ENCODE measurements around the gene PCDHGA9.
A peak's percentile ranks its signal among the peaks of the same experiment; 100 is the strongest.
"Not testable (repeated sequence)": the region's sequence is repeated elsewhere in the genome, so short reads cannot be mapped to it uniquely, and the experiment has no call there.

The PCDHGA9 gene

DNA sequence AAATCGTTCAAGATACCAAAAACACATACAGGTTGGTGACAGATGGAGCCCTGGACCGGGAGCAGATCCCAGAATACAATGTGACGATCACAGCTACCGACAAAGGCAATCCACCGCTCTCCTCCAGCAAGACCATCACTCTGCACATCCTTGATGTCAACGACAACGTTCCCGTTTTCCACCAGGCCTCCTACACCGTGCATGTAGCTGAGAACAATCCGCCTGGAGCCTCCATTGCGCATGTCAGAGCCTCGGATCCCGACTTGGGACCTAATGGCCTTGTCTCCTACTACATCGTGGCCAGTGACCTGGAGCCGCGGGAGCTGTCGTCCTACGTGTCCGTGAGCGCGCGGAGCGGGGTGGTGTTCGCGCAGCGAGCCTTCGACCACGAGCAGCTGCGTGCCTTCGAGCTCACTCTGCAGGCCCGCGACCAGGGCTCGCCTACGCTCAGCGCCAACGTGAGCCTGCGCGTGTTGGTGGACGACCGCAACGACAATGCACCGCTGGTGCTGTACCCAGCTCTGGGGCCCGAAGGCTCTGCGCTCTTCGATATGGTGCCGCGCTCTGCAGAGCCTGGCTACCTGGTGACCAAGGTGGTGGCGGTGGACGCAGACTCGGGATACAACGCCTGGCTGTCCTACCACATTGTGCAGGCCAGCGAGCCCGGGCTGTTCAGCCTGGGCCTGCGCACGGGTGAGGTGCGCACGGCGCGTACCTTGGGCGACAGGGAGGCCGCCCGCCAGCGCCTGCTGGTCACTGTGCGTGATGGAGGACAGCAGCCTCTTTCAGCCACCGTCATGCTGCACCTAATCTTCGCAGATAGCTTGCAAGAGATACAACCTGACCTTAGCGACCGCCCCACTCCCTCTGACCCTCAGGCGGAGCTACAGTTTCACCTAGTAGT is 30.8 kb upstream of the PCDHGA9 start:
- ATAC-seq (ENCODE audit: low read depth) (no peak), DNase-seq (ENCODE audit: low spot score in 2 of 2) (no peak)
- Mint-ChIP-seq H3K4me1 (peaks cover 2% of the 10 kb centered on the region), H3K4me3 (no peak overlapping the region), H3K27ac (no peak overlapping the region), H3K9me3 (peaks cover 8% of the 10 kb centered on the region), H3K27me3 (peaks cover 10% of the 10 kb centered on the region), H3K36me3 (peaks cover 3% of the 10 kb centered on the region)

GRCh38 chr5:141373673-141374317 is 28.8 kb upstream of the PCDHGA9 start, which contains the start of gene PCDHGA6:
Gene PCDHGA6 (plus strand): TSS chr5:141373891. CDS start chr5:141374084, 193 bp downstream.
- DNase-seq (ENCODE audit: low spot score in 2 of 2), result no peak

GRCh38 chr5:141374627-141375026 is 28.0 kb upstream of the PCDHGA9 start:
- ATAC-seq (ENCODE audit: low read depth) (no peak), DNase-seq (ENCODE audit: low spot score in 2 of 2) (no peak)
- Mint-ChIP-seq H3K36me3 (peaks cover 6% of the 10 kb centered on the region), H3K4me3 (no peak overlapping the region), H3K4me1 (peaks cover 2% of the 10 kb centered on the region), H3K27ac (no peak overlapping the region), H3K27me3 (peaks cover 11% of the 10 kb centered on the region), H3K9me3 (peaks cover 10% of the 10 kb centered on the region)

More at GRCh38 chr5:141373673-141374317, 28.8 kb upstream of the PCDHGA9 start, which contains the start of gene PCDHGA6:
- no peak within 1 kb of the TSS for H3K27ac Mint-ChIP-seq
- ATAC-seq (ENCODE audit: low read depth), result no peak
- peaks cover 5% of the 10 kb centered on the region for H3K36me3 Mint-ChIP-seq
- H3K4me1 Mint-ChIP-seq, result peaks cover 2% of the 10 kb centered on the region
- H3K27me3 Mint-ChIP-seq, result peaks cover 9% of the 10 kb centered on the region
- H3K4me3 Mint-ChIP-seq, result peak within 1 kb of the TSS; percentile 24
- peaks cover 10% of the 10 kb centered on the region for H3K9me3 Mint-ChIP-seq

DNA sequence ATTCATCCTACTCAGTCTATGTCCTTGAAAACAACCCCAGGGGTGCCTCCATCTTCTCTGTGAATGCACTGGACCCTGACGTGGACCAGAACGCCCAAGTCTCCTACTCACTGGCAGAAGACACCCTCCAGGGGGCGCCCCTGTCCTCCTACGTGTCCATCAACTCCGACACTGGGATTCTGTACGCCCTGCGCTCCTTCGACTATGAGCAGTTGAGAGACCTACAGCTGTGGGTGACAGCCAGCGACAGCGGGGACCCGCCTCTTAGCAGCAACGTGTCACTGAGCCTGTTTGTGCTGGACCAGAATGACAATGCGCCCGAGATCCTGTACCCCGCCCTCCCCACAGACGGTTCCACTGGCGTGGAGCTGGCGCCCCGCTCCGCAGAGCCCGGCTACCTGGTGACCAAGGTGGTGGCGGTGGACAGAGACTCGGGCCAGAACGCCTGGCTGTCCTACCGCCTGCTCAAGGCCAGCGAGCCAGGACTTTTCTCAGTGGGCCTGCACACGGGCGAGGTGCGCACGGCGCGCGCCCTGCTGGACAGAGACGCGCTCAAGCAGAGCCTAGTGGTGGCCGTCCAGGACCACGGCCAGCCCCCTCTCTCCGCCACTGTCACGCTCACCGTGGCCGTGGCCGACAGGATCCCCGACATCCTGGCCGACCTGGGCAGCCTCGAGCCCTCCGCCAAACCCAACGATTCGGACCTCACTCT is 27.0 kb upstream of the PCDHGA9 start:
- H3K27me3 Mint-ChIP-seq, result peaks cover 11% of the 10 kb centered on the region
- H3K4me3 Mint-ChIP-seq; H3K27ac Mint-ChIP-seq; H3K4me1 Mint-ChIP-seq; H3K9me3 Mint-ChIP-seq; DNase-seq (ENCODE audit: low spot score in 2 of 2); ATAC-seq (ENCODE audit: low read depth); H3K36me3 Mint-ChIP-seq: not testable (repeated sequence)

GRCh38 chr5:141382469-141383294 is 19.9 kb upstream of the PCDHGA9 start, which contains the start of gene PCDHGA7:
Gene PCDHGA7 (plus strand): TSS chr5:141382742. CDS start chr5:141382900, 158 bp downstream.
- peaks cover 7% of the 10 kb centered on the region for H3K9me3 Mint-ChIP-seq

GRCh38 chr5:141383345-141383744 is 19.2 kb upstream of the PCDHGA9 start:
- Mint-ChIP-seq H3K27me3 (peaks cover 21% of the 10 kb centered on the region), H3K27ac (no peak overlapping the region), H3K36me3 (peaks cover 3% of the 10 kb centered on the region), H3K9me3 (peaks cover 7% of the 10 kb centered on the region), H3K4me3 (no peak overlapping the region), H3K4me1 (no peaks in the 10 kb centered on the region)
- DNase-seq (ENCODE audit: low spot score in 2 of 2), result no peak
- no peak for ATAC-seq (ENCODE audit: low read depth)

More at GRCh38 chr5:141382469-141383294, 19.9 kb upstream of the PCDHGA9 start, which contains the start of gene PCDHGA7:
- Mint-ChIP-seq H3K27me3 (peaks cover 21% of the 10 kb centered on the region), H3K27ac (no peak within 1 kb of the TSS), H3K36me3 (peaks cover 3% of the 10 kb centered on the region), H3K4me3 (peak within 1 kb of the TSS; percentile 78), H3K4me1 (no peaks in the 10 kb centered on the region)
- no peak for ATAC-seq (ENCODE audit: low read depth)
- DNase-seq (ENCODE audit: low spot score in 2 of 2), result peak in 1 of 2 donors; percentile 9

GRCh38 chr5:141384471-141385267 is 17.9 kb upstream of the PCDHGA9 start:
- Mint-ChIP-seq H3K27me3 (peaks cover 21% of the 10 kb centered on the region), H3K9me3 (peaks cover 6% of the 10 kb centered on the region), H3K27ac (no peak overlapping the region), H3K36me3 (no peaks in the 10 kb centered on the region), H3K4me1 (no peaks in the 10 kb centered on the region), H3K4me3 (no peak overlapping the region)
- DNase-seq (ENCODE audit: low spot score in 2 of 2), result no peak
- no peak for ATAC-seq (ENCODE audit: low read depth)

GRCh38 chr5:141387557-141388311 is 14.8 kb upstream of the PCDHGA9 start, which contains the start of gene PCDHGB4:
Gene PCDHGB4 (plus strand): TSS chr5:141387698. CDS start chr5:141387885, 187 bp downstream.
- DNase-seq (ENCODE audit: low spot score in 2 of 2) (peak in 1 of 2 donors; percentile 16), ATAC-seq (ENCODE audit: low read depth) (peak; percentile 58)
- not testable (repeated sequence) for H3K4me1 Mint-ChIP-seq, H3K9me3 Mint-ChIP-seq, H3K36me3 Mint-ChIP-seq, H3K27ac Mint-ChIP-seq
- Mint-ChIP-seq H3K27me3 (peaks cover 21% of the 10 kb centered on the region), H3K4me3 (peak within 1 kb of the TSS; percentile 34)

- peaks cover 18% of the 10 kb centered on the region for H3K27me3 Mint-ChIP-seq
- ATAC-seq (ENCODE audit: low read depth) (no peak), DNase-seq (ENCODE audit: low spot score in 2 of 2) (no peak)
- H3K27ac Mint-ChIP-seq, result no peak overlapping the region
- H3K4me3 Mint-ChIP-seq, result no peak overlapping the region
- peaks cover 4% of the 10 kb centered on the region for H3K9me3 Mint-ChIP-seq
- H3K4me1 Mint-ChIP-seq, result peaks cover 2% of the 10 kb centered on the region
- peaks cover 5% of the 10 kb centered on the region for H3K36me3 Mint-ChIP-seq
Measured at GRCh38 chr5:141388661-141389060, 13.9 kb upstream of the PCDHGA9 start.

GRCh38 chr5:141389153-141390042 is 13.2 kb upstream of the PCDHGA9 start:
- H3K9me3 Mint-ChIP-seq, result peaks cover 8% of the 10 kb centered on the region
- peaks cover 21% of the 10 kb centered on the region for H3K27me3 Mint-ChIP-seq
- DNase-seq (ENCODE audit: low spot score in 2 of 2) (no peak), ATAC-seq (ENCODE audit: low read depth) (no peak)
- no peak overlapping the region for H3K27ac Mint-ChIP-seq
- peaks cover 5% of the 10 kb centered on the region for H3K36me3 Mint-ChIP-seq
- H3K4me1 Mint-ChIP-seq, result peaks cover 2% of the 10 kb centered on the region
- no peak overlapping the region for H3K4me3 Mint-ChIP-seq

DNA sequence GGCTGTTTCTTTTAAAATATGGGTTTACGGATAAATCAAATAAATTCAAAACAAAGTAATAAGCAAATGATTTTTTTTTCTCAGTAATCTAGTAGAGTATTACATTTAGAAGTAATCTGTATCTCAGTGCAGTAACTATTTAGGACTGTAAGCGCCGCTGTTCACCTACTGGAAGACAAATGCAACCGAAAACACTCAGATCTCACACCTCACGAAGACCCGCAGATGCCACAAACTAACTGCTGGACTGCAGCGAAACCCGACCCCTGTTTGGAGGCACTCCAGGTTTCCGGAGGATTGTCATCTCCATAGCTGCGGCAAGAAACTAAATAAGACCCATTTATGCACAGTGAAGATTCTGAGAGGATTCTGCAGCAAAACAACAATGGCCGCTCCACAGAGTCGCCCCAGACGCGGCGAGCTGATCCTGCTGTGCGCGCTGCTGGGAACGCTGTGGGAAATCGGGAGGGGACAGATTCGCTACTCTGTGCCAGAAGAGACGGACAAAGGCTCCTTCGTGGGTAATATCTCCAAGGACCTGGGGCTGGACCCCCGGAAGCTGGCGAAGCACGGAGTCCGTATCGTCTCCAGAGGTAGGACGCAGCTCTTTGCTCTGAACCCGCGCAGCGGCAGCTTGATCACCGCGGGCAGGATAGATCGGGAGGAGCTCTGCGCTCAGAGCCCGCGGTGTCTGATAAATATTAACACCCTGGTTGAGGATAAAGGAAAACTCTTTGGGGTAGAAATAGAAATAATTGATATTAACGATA is 10.0 kb upstream of the PCDHGA9 start, which contains the start of gene PCDHGA8:
TSS of gene PCDHGA8 (plus strand) at position 205 of the 770 bp plus-strand sequence. CDS start at position 386, 181 bp downstream.
- ATAC-seq (ENCODE audit: low read depth) (no peak), DNase-seq (ENCODE audit: low spot score in 2 of 2) (no peak)
- Mint-ChIP-seq H3K9me3 (peaks cover 8% of the 10 kb centered on the region), H3K27ac (no peak within 1 kb of the TSS), H3K36me3 (peaks cover 5% of the 10 kb centered on the region), H3K27me3 (peaks cover 21% of the 10 kb centered on the region), H3K4me1 (peaks cover 2% of the 10 kb centered on the region), H3K4me3 (no peak within 1 kb of the TSS)

All from memory B cell (primary cell).